NCI-H146 treated with DMSO at 0.1 percent for 48 hours (cell line): ENCODE measurements around the gene AKAP5.

ENCODE experiments used
- DNase-seq: peaks from one replicate; lab custom pipeline; 2025; ENCODE audit not compliant: unreplicated experiment; lab: John Stamatoyannopoulos, UW

The AKAP5 gene

DNA sequence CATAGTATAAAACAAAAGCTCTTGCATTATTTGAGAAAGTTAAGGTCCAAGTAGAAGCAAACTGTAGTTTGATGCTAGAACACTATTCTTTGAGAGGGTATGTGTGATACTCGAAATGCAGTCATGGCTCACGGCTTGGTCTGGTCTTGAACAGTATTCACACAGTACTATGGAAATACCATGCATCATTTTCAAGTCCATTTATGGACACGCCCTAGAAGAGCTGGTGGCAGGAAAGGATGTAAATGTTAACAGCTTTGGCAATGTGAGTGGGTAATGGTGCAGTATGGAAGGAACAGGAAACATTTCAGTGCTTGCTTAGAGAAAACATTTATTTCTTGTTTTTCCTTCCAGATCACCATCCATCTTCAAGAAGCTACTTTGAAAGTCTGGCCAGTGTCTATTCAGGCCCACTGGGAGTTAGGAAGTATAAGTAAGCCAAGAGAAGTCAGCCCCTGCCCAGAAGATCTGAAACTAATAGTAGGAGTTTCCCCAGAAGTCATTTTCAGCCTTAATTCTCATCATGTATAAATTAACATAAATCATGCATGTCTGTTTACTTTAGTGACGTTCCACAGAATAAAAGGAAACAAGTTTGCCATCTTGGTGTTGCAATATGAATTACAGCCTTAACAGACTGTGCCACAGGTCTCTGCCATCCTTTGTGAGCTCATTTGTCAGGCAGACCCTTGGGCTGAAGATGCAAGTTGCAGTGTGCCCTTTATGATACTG is 5.7 kb upstream of the AKAP5 start:
- no peak for DNase-seq

DNA sequence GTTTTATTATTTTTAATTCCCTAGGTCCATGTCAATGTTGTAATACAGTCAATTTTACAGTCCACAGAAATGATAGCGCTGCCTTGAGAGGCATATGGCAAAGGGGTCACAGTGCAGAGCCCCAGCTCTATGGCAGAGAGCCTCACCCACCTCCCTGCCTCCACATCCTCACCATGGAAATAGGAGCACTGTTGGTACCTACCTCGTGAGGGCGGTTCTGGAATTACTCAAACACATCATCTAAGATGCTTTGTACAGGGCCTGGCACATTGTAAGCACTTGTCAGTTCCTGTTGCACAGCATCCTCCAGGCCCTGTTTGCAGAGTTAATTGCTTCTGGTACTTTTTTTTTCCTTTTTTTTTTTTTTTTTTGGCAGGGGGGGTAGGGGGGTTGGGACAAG is 4.1 kb upstream of the AKAP5 start:
- no peak for DNase-seq

DNA sequence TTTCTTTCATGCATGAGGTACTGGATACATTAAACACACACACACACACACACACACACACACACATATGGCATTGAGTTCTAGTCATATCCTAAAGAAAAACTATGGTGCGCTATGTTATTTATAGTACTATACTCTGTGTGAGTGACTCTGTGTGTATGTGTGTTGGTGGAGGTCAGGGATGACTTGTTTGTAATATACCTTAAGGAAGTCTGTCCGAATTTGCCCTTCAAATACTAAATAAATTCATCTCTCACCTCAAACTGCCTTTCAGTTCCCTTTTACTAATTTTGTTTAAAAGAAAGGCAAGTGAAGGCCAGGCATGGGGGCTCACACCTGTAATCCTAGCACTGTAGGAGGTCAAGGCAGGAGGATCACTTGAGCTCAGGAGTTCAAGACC is 2.1 kb upstream of the AKAP5 start:
- no peak for DNase-seq

DNA sequence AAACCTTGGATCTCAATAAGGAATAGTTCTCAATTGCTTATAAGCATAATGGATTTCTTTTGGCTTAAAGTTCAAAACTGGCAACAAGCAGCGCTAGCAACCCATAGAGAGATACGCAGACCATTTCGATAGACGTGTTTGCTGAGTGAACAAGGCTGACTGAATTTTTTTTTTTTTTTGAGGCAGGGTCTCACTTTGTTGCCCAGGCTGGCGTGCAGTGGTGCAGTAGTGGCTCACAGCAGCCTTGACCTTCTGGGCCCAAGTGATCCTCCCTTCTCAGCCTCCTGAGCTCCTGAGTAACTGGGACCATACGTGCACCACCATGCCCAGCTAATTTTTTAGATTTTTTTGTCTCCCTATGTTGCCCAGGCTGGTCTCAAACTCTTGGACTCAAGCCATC is 1.4 kb upstream of the AKAP5 start:
- DNase-seq = no peak

DNA sequence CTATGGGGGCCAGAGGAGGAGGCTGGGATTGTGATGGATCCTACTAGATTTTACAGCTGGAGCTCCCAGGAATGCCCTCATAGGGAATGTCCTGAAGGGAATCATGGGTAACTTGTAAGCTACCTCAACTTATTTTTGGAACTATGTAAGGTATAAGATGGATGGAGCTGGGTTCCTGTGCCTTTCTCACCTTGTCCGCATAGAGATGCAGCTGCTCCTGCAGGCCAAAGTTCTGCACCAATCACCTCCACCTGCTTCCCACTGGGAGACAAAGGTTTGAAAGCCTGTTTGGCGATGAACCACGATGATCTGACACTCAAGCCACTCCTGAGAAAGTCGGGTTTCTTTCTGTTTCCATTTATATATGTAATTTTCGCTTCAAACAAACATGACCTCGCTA is 648 bp upstream of the AKAP5 start:
- peak; percentile 29 for DNase-seq

DNA sequence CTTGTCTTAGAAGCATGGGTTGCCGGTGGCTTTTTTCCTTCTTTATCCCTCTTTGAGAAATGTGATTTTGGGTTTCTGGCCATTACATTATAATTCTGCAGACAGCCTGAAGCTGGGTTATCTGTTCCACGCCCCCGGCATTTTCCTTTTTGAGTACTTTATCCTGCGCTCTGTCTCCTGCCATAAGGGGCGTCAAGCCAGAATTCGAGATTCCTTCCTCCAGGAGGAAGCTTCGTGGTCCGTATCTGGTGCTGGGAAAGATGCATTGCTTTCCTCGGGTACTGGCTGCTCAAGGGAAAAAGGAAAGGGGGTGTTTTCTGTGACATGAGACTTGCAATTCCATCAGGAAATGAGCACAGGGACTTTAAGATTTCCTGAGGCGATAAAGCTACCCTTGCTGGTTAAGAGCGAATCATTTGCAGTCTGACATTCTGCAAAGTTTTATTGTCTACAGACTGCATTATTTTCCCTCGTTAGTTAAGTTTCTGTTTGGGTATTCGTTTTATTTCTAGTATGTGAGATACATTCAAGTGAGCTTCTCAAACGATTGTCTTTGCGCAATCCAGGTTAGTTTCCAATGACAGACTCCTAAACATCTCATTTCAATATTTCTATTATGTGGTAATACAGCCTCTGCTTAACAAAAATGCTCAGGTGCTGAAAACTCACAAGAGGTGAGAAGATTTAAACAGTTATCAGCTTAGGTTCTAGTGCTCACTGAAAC is 694 bp downstream of the AKAP5 start:
- peak; percentile 1 for DNase-seq

DNA sequence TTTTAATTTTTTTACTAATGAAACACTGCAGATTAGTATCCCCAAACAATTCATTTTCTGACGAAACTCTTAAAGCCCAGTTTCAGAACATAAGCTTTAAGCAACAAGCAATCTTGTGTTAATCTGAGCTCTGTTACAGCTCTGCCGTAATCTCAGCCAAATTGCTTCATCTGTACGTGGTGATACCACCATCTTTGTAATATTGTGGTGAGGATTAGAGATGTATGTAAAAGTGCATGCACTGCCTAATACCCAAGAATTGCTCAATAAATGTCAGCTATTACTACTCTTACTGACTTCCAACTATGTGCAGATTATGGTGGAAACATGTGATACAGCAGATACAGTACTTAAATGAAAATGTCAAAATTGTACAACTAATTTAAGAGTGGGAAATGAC is 1.8 kb downstream of the AKAP5 start:
- no peak for DNase-seq

DNA sequence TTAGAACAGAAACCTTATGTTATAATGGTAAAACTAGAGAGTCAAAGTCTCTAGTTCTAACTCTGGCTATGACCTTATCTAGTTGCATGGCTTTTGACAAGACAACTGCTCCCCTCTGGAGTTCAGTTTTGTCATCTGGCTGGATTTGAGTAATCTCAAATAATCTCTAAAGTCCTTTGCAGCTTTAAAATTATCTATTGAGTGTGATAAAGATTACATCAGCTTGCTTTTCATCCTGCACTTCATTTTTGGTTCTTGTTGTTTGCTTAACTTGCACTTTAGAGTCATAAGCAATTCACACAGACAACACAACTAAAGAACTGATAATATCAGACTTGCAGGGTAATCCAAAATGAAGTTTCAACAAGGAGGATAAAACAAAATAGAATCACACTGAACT is 2.3 kb downstream of the AKAP5 start:
- no peak for DNase-seq

DNA sequence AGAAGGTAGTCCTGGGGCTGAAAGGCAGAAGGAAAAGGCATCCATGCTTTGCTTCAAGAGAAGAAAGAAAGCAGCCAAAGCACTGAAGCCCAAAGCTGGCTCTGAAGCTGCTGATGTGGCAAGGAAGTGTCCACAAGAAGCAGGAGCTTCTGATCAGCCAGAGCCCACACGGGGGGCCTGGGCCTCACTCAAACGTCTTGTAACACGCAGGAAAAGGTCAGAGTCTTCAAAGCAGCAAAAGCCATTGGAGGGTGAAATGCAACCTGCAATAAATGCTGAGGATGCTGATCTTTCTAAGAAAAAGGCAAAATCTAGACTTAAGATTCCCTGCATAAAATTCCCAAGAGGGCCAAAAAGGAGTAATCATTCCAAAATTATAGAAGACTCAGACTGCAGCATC is 3.2 kb downstream of the AKAP5 start:
- DNase-seq = no peak

DNA sequence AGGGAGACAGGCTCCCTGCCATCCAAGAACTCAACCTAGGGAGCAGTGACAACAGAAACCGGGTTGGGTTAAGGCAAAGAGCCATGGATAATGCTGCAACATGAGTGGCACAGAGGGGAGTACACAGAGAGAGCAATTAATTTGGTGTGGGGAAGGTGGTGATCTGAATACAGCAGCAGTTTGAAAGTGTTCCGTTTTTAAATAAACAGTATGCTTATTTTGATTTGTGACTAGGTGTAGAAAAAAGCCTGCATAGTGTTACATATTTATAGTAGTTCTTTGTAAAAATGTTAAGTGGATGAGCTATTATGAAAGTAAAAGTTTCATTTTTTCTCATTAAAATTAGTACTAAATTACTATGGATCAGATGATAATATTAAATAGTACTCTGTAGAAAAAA is 8.7 kb downstream of the AKAP5 start:
- no peak for DNase-seq

DNA sequence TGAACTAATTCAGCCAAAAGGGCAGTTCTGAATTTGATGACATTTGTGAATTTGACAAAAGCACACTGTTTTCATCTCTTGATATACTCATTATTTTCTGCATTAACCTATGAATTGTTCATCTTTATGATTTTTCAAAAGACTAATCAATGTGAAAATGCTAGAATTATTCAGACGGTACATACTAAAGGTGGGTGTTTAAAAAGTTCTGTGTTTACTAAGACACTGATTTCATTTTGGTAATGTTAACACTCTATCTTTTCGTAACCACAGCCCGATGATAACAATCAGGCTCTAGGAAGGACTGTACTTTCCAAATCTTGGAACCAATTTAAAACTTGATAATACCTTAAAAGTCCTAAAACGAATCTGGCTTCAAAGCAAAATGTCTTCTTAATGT is 9.4 kb downstream of the AKAP5 start:
- no peak for DNase-seq

DNA sequence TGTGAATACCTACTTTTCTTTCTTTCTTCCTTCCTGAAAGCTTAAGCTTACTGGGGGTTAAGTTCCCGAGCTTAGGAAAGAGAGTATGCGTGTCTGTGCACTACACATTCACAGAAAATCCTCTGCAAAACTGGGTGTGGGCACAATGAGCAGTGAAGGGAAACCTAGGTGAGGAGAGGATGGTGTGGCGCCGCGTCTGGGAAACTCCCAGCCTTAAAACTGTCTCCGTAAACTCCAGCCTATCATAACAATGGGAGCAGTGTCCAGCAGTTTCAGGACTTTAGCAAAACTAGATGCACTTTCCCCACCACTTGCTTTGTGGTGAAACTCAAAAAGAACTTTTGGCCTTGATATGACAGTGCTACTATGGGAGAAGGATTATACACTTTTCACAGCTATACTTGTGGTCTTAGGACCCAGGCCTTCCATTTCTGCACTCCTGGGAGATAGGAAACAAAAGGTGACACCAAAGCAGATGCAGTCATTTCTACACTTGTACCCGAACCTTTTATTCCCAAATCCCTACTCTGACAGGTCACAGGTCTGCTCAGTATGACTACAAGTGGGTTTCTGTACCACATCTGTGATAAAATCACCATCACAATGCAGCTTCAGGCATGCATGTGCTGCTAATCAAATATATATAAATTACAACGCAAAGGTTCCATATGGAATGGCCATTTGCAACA is 10.4 kb downstream of the AKAP5 start:
- DNase-seq = no peak

DNA sequence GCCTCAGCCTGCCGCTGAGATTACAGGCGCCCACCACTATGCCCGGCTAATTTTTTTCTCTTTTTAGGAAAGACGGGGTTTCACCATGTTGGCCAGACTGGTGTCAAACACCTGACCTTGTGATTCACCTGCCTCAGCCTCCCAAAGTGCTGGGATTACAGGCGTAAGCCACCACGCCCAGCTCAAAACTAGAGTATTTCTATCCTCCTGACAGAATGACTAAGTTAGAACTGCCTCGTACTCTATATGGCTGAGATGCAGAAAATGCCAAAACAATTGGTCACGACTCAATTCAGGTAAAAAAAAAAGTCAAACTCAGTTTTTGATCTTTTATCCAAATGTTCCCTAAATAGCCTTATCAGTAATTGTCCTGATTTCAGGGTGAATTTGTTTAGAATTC is 11.1 kb downstream of the AKAP5 start:
- DNase-seq = no peak

DNA sequence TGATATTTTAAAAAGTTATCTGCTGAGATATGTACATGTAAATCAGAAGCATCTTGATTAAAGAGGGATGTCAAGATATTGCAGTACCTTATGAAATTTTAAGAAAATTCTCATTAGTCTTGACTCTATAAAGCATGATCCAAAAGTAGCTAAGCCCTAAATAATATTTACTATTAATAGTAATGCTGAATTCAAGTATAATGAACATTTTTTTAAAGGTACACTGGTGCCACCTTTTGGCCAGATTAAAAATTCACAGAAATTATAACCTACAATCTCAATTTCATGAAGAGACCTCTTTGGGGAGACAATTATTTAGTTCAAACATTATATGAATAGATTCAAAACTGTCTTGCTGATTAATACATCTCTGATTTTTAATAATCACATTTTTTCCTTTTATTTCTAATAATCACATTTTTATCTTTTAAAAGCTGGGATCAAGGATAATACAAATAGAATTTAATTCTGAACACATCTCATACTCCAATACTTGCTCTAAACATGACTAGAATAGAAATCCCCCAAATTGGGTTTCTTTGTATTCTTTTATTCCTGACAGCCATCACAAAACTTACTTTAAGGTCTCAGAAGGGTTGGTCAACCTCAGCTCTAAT is 13.4 kb downstream of the AKAP5 start:
- no peak for DNase-seq

DNA sequence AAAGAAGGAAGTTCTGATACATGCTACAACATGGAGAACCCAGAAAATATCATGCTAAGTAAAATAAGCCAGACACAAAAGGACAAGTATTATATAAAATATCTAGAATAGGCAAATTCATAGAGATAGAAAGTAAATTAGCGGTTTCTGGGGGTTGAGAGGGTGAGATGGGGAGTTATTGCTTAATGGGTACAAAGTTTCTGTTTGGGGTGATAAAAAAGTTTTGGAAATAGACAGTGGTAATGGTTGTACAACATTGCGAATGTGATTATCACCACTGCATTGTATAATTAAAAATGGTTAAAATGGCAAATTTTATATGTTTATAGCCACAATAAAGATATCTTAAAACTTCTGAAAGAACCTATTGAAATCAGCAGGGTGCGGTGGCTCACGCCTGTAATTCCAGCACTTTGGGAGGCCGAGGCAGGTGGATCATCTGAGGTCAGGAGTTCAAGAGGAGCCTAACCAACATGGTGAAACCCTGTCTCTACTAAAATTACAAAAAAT is 23.3 kb downstream of the AKAP5 start:
- DNase-seq = no peak

DNA sequence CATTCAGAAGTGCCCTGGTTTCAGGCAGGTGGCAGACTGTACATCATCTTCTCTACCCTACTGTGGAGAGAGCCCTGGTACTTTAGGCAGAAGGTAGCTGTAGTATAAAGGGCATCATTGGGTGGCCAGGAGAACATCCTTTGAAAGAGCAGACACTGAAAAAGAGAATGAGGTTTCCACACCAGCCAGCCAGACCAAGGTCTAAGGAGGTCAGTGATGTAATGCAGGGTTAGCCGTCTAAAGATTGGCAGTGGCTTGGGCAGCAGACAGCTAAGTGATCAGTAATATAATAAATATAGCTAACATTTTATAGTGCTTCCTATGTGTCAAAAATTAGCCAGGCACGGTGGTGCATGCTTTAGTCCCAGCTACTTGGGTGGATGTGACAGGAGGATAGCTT is 26.3 kb downstream of the AKAP5 start:
- no peak for DNase-seq

DNA sequence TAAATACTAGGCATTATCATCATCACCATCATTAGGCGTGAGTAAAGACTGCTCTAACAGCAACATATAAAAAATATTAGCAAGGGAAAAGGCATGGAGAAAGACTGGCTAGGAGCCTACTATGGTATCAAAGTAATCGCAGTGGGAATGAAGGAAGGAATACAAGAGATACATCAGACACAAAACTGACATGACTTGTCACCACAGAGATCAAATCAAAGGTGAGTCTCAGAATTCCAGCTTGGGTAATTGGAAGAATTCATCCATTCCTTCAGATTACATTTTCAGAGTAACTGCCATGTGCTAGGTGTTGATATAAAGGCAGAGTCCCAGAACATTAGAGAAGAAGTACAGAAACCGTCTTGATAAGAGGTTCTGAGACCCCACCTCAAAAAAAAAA is 28.2 kb downstream of the AKAP5 start:
- DNase-seq = no peak

DNA sequence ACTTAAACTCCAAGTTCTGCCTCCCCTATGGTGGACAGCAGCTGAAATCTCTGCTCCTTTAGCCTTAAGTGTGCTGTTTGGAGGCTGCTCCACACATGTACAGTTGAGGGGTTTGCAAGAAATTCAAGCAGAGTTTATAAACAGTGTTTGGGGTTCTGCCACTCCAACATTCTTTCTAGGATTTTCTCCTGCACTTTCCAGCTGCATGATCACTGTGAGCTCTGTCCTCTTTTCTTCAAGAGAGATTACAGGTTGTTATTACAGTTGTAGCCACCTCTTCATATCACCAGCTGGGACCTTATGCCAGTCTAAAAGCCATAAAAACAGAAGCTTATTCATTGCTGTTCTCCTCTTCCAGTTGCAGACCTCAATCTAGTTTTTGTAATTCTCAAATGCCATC is 30.0 kb downstream of the AKAP5 start:
- DNase-seq = no peak

DNA sequence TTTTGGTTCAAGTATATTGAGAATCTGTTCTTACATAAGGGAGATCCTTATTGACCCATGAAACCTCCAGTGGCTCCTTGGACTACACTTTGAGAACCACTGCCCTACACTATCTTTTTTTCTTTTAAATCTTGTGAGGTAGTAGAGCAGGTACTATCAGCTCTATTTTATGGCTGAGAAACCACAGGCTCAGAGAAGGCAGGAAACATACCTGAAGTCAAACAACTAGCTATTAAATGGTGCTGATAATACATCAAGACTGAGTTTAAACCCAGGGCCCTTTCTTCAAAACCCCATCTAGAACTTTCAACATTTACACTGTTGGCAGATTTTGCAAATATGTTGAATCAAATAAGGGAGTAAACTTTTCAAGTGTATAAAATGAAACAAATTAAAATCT is 31.5 kb downstream of the AKAP5 start:
- DNase-seq = no peak

DNA sequence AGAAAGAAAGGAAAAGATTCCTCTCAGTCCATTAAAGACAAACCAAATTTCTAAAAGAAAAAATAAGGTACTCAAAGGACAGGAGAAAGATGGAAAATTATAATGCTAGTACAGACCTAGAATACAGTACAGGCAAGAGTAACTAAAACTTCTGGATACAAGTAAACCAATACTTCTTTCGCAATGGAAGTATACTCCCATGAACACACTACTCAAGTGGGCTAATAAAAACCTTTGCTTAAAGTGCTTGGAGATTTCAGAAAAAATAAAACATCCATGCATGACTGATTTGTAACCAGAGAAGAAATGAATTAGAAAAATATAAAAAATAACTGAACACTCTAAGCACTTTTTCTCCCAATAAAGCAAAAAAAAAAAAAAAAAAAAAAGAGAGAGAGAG is 34.8 kb downstream of the AKAP5 start:
- no peak for DNase-seq

DNA sequence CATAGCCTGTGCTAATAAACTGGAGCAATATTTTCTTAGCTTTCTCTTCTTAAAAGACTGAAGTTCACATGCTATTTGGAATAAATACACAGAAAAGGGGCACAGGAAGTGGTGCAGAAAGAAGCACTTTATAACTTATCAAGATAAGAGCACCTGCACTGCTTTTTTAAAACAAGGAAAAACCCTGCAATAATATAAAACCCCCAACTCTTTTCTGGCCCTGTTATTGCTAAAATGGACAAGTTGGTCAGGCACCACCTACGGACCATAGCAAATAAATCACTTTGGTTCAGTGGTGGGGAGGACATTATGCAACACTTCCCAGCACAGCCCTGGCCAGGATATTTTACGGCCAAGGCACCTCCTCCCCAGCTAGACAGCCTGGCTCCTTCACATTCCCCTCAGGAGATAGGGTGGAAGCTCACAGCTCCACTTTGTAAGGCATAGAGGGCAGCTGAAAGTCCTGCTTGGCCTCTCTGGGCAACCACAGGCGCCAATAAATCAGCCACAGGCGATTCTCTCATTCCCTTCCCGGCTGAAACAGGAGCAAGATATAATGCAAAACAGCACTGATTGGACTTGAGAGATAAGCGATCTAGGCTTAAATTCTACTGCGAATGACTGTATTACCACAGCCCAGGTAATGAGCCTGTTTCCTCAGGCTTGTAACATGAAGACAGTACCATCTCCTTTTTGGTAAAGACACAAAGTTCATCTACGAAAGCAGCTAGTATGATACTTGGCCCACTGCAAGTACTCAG is 36.3 kb downstream of the AKAP5 start:
- no peak for DNase-seq
